Epithelial cell of esophagus (primary cell): ENCODE data around the gene EEFSEC.

ENCODE experiments used
- DNase-seq: peaks from one replicate; pipeline ENCODE4 v3.0.0; 2010; ENCODE audit warnings: low read depth
- H3K4me3 ChIP-seq: 2 replicates; pipeline ENCODE4 v1.5.1; 2011; ENCODE audit warnings: mild to moderate bottlenecking, low read length, control low read depth
- TF ChIP-seq, protein P1 (sequence below): IDR thresholded peaks from 2 replicates; pipeline ENCODE4 v1.5.1; 2011; ENCODE audit warnings: low read depth, mild to moderate bottlenecking, low read length, control low read depth, inconsistent platforms; ENCODE audit not compliant: insufficient read depth; ENCODE audit errors: missing control alignments

Gene EEFSEC

GRCh38 chr3:128275316-128276145 lies 122.2 kb downstream of the EEFSEC start:
- no peak overlapping the region for H3K4me3 ChIP-seq
- peak; percentile 32 for DNase-seq
- TF ChIP-seq, protein P1, sequence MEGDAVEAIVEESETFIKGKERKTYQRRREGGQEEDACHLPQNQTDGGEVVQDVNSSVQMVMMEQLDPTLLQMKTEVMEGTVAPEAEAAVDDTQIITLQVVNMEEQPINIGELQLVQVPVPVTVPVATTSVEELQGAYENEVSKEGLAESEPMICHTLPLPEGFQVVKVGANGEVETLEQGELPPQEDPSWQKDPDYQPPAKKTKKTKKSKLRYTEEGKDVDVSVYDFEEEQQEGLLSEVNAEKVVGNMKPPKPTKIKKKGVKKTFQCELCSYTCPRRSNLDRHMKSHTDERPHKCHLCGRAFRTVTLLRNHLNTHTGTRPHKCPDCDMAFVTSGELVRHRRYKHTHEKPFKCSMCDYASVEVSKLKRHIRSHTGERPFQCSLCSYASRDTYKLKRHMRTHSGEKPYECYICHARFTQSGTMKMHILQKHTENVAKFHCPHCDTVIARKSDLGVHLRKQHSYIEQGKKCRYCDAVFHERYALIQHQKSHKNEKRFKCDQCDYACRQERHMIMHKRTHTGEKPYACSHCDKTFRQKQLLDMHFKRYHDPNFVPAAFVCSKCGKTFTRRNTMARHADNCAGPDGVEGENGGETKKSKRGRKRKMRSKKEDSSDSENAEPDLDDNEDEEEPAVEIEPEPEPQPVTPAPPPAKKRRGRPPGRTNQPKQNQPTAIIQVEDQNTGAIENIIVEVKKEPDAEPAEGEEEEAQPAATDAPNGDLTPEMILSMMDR: no peak

DNA sequence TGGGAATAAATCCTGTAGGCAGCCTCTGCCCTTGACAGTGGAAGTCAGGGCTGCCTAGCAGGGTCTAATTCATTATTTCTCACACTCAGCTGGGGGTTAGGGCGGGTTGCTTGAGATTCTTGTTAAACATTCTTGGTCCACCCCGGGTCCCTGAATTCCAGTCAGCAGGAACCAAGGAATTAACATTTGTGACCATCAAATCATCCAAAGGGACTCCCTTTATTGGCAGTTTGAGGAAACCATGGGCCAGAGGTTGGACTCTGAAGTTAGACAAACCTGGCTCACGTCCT lies 122.8 kb downstream of the EEFSEC start:
- TF ChIP-seq, protein P1: no peak
- H3K4me3 ChIP-seq: no peak overlapping the region
- no peak for DNase-seq

DNA sequence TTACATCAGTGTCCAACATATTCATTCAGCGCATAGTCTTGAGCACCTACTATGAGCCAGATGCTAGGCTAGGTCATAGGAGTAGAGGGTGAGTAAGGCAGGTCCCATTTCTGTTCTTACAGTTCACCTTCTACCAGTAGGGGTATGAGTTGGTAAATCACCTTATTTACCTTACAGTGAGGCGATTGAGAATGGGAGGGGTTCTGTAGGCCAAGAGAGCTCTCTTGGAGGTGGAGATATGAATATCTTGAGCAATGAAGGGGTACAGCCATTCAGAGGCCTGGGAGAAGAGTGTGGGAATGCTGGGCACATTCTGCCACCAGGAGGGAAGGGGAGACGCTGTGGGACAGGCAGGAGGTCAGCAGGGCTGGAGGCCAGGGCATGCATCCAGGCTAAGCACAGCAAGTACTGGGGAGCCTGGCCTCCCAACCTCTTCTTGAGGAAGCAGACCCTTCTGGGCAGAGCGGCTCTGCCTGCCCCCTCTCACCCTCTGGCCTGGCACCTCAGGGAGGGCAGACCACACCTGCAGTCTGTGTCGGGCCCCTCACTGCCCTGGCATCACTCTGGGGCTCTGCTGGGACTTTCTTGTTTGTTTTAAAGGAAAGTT lies 123.4 kb downstream of the EEFSEC start:
- DNase-seq: peak; percentile 9
- TF ChIP-seq, protein P1: no peak
- no peak overlapping the region for H3K4me3 ChIP-seq

- TF ChIP-seq, protein P1: no peak
- DNase-seq: no peak
- no peak overlapping the region for H3K4me3 ChIP-seq
Observed at GRCh38 chr3:128277378-128278069, 124.2 kb downstream of the EEFSEC start.

DNA sequence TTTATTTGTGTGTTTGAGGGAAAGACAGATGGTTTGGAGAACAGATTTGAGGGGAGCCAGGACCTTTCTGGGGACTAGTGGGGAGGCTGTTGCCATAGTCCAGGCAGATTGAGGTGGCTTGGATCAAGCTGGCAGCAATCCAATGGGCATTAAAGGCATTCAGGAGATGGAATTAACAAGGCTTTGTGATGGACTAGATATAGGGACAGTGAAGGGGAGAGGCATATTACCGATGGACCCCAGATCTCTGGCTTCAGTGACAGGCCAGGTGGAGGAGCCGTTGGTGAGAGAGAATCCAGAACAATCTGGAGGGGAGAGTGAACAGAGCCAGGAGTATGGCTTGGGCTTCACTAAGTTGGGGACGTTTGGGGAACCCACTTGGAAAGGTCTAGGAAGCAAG lies 124.8 kb downstream of the EEFSEC start:
- TF ChIP-seq, protein P1: no peak
- H3K4me3 ChIP-seq: no peak overlapping the region
- no peak for DNase-seq

- no peak overlapping the region for H3K4me3 ChIP-seq
- TF ChIP-seq, protein P1: no peak
- no peak for DNase-seq
Observed at GRCh38 chr3:128278761-128279600, 125.7 kb downstream of the EEFSEC start.
